Effector memory CD4-positive, alpha-beta T cell (primary cell): ENCODE measurements around the gene OPALIN.

Experiments
- DNase-seq, 3 donors: peaks; one replicate each; pipeline ENCODE4 v3.0.0-alpha.2; 2020
- H3K27ac ChIP-seq: 2 replicates; pipeline ENCODE4 v1.7.0; 2013; ENCODE audit warnings: mild to moderate bottlenecking, low read length, moderate library complexity; ENCODE audit not compliant: insufficient read depth, poor library complexity, severe bottlenecking
- H3K27me3 ChIP-seq: replicated peaks from 2 replicates; pipeline ENCODE4 v1.7.0; 2013; ENCODE audit warnings: mild to moderate bottlenecking, low read length; ENCODE audit not compliant: insufficient read depth, control insufficient read depth, poor library complexity, severe bottlenecking
- H3K36me3 ChIP-seq: 2 replicates; pipeline ENCODE4 v1.7.0; 2013; ENCODE audit warnings: mild to moderate bottlenecking, low read length, moderate library complexity; ENCODE audit not compliant: control insufficient read depth, insufficient read depth
- H3K4me1 ChIP-seq: 2 replicates; pipeline ENCODE4 v1.7.0; 2013; ENCODE audit warnings: low read length, mild to moderate bottlenecking; ENCODE audit not compliant: control insufficient read depth, insufficient read depth, poor library complexity, severe bottlenecking
- H3K4me3 ChIP-seq: 2 replicates; pipeline ENCODE4 v1.7.0; 2013; ENCODE audit warnings: low read length, low read depth, mild to moderate bottlenecking; ENCODE audit not compliant: insufficient read depth, poor library complexity, severe bottlenecking
- H3K9me3 ChIP-seq: 2 replicates; pipeline ENCODE4 v1.7.0; 2013; ENCODE audit warnings: mild to moderate bottlenecking, low read length, moderate library complexity; ENCODE audit not compliant: control insufficient read depth

The OPALIN gene

GRCh38 chr10:96360766-96361165 lies 2.0 kb upstream of the OPALIN start:
- no peak for DNase-seq
- Histone ChIP-seq H3K27ac (no peak overlapping the region), H3K9me3 (no peaks in the 10 kb centered on the region), H3K4me3 (no peak overlapping the region), H3K27me3 (peaks cover 4% of the 10 kb centered on the region), H3K4me1 (no peaks in the 10 kb centered on the region), H3K36me3 (no peaks in the 10 kb centered on the region)

GRCh38 chr10:96360331-96360730 lies 1.5 kb upstream of the OPALIN start:
- no peak overlapping the region for H3K4me3 ChIP-seq
- no peak for DNase-seq
- no peaks in the 10 kb centered on the region for H3K36me3 ChIP-seq
- H3K4me1 ChIP-seq, result no peaks in the 10 kb centered on the region
- no peak overlapping the region for H3K27ac ChIP-seq
- peaks cover 4% of the 10 kb centered on the region for H3K27me3 ChIP-seq
- no peaks in the 10 kb centered on the region for H3K9me3 ChIP-seq

GRCh38 chr10:96359616-96360015 lies 814 bp upstream of the OPALIN start:
- H3K4me3 ChIP-seq, result no peak overlapping the region
- DNase-seq, result no peak
- no peaks in the 10 kb centered on the region for H3K9me3 ChIP-seq
- H3K27me3 ChIP-seq, result peaks cover 4% of the 10 kb centered on the region
- no peaks in the 10 kb centered on the region for H3K36me3 ChIP-seq
- H3K27ac ChIP-seq, result no peak overlapping the region
- no peaks in the 10 kb centered on the region for H3K4me1 ChIP-seq

- H3K27ac ChIP-seq, result no peak overlapping the region
- H3K36me3 ChIP-seq, result no peaks in the 10 kb centered on the region
- peaks cover 4% of the 10 kb centered on the region for H3K27me3 ChIP-seq
- no peaks in the 10 kb centered on the region for H3K9me3 ChIP-seq
- no peak for DNase-seq
- no peak overlapping the region for H3K4me3 ChIP-seq
- H3K4me1 ChIP-seq, result no peaks in the 10 kb centered on the region
These were observed 1.7 kb downstream of the OPALIN start for GRCh38 chr10:96357038-96357620.

GRCh38 chr10:96352582-96352981 lies 6.2 kb downstream of the OPALIN start:
- H3K36me3 ChIP-seq, result no peaks in the 10 kb centered on the region
- H3K4me3 ChIP-seq, result no peak overlapping the region
- no peak overlapping the region for H3K27ac ChIP-seq
- H3K27me3 ChIP-seq, result no peaks in the 10 kb centered on the region
- DNase-seq, result no peak
- no peaks in the 10 kb centered on the region for H3K4me1 ChIP-seq
- H3K9me3 ChIP-seq, result no peaks in the 10 kb centered on the region

GRCh38 chr10:96352027-96352426 lies 6.8 kb downstream of the OPALIN start:
- Histone ChIP-seq H3K9me3 (no peaks in the 10 kb centered on the region), H3K27me3 (no peaks in the 10 kb centered on the region), H3K27ac (no peak overlapping the region), H3K4me3 (no peak overlapping the region), H3K4me1 (no peaks in the 10 kb centered on the region), H3K36me3 (no peaks in the 10 kb centered on the region)
- no peak for DNase-seq

GRCh38 chr10:96346295-96346694 lies 12.5 kb downstream of the OPALIN start:
- no peaks in the 10 kb centered on the region for H3K36me3 ChIP-seq
- H3K27me3 ChIP-seq, result no peaks in the 10 kb centered on the region
- DNase-seq, result no peak
- H3K27ac ChIP-seq, result no peak overlapping the region
- no peaks in the 10 kb centered on the region for H3K9me3 ChIP-seq
- H3K4me3 ChIP-seq, result no peak overlapping the region
- H3K4me1 ChIP-seq, result no peaks in the 10 kb centered on the region

- H3K27ac ChIP-seq, result no peak overlapping the region
- H3K27me3 ChIP-seq, result no peaks in the 10 kb centered on the region
- no peak overlapping the region for H3K4me3 ChIP-seq
- DNase-seq, result no peak
- H3K36me3 ChIP-seq, result no peaks in the 10 kb centered on the region
- H3K4me1 ChIP-seq, result no peaks in the 10 kb centered on the region
- H3K9me3 ChIP-seq, result no peaks in the 10 kb centered on the region
These were observed 13.6 kb downstream of the OPALIN start for GRCh38 chr10:96345222-96345621.

GRCh38 chr10:96344178-96344577 lies 14.6 kb downstream of the OPALIN start:
- H3K27me3 ChIP-seq, result no peaks in the 10 kb centered on the region
- no peaks in the 10 kb centered on the region for H3K9me3 ChIP-seq
- no peak overlapping the region for H3K4me3 ChIP-seq
- H3K4me1 ChIP-seq, result no peaks in the 10 kb centered on the region
- DNase-seq, result no peak
- no peak overlapping the region for H3K27ac ChIP-seq
- H3K36me3 ChIP-seq, result no peaks in the 10 kb centered on the region

- Histone ChIP-seq H3K9me3 (no peaks in the 10 kb centered on the region), H3K36me3 (no peaks in the 10 kb centered on the region), H3K27ac (no peak overlapping the region), H3K4me3 (no peak overlapping the region), H3K27me3 (no peaks in the 10 kb centered on the region), H3K4me1 (no peaks in the 10 kb centered on the region)
- DNase-seq, result no peak
These were observed 16.4 kb downstream of the OPALIN start for GRCh38 chr10:96342402-96342801.
